Measurements from ENCODE around the gene CCM2.

CCM2 gene

GRCh38 chr7:45077579-45077978 is 77.6 kb downstream of the CCM2 start:
- Histone ChIP-seq H3K4me3 (ENCODE audit: low read depth, low read length) (no peak overlapping the region), H4K91ac (ENCODE audit: low read depth, low read length) (no peak overlapping the region), H3K9me3 (ENCODE audit: insufficient read depth, low read depth, low read length) (peaks cover 9% of the 10 kb centered on the region), H3K36me3 (ENCODE audit: control insufficient read depth in 1 of 2, insufficient read depth in 2 of 2, low read length in 2 of 2) (peaks cover 44 to 50% of the 10 kb centered on the region in 2 experiments), H4K8ac (ENCODE audit: low read depth, low read length) (no peak overlapping the region), H3K79me1 (ENCODE audit: low read length) (no peaks in the 10 kb centered on the region), H3K27ac (ENCODE audit: low read depth, low read length) (no peak overlapping the region), H2BK12ac (ENCODE audit: low read length) (no peak overlapping the region), H2AK5ac (ENCODE audit: low read length) (no peak overlapping the region), H4K12ac (ENCODE audit: low read depth, low read length) (no peak overlapping the region), H3K79me2 (ENCODE audit: control insufficient read depth, insufficient read depth, low read length, poor library complexity) (no peaks in the 10 kb centered on the region), H2BK5ac (ENCODE audit: low read depth, low read length, poor library complexity) (no peak overlapping the region), H3K9ac (ENCODE audit: low read length) (no peak overlapping the region), H3K14ac (ENCODE audit: low read length) (no peak overlapping the region), H3K23ac (ENCODE audit: low read length) (no peak overlapping the region), H3K27me3 (ENCODE audit: insufficient read depth, low read length) (no peaks in the 10 kb centered on the region), H3K4me1 (ENCODE audit: control insufficient read depth in 1 of 2, insufficient read depth in 2 of 2, low read length in 2 of 2) (peaks cover 2 to 4% of the 10 kb centered on the region in 2 experiments), H2AFZ (ENCODE audit: insufficient read depth, low read length, poor library complexity) (no peak overlapping the region), H3K18ac (ENCODE audit: low read length) (no peak overlapping the region), H3K4me2 (ENCODE audit: low read length) (no peak overlapping the region), H3K4ac (ENCODE audit: low read depth, low read length) (no peak overlapping the region), H2BK120ac (ENCODE audit: insufficient read depth, low read length, poor library complexity) (no peak overlapping the region)
- no CpG with 5 or more reads among the region's 9 CpGs for WGBS (ENCODE audit: extremely low coverage, insufficient coverage, insufficient read length)
- DNase-seq, result no peak

GRCh38 chr7:45078125-45078681 is 78.2 kb downstream of the CCM2 start:
- no peak overlapping the region for H2AK5ac ChIP-seq (ENCODE audit: low read length)
- H4K8ac ChIP-seq (ENCODE audit: low read depth, low read length), result no peak overlapping the region
- H3K79me1 ChIP-seq (ENCODE audit: low read length), result no peaks in the 10 kb centered on the region
- no peak overlapping the region for H3K4ac ChIP-seq (ENCODE audit: low read depth, low read length)
- no peaks in the 10 kb centered on the region for H3K79me2 ChIP-seq (ENCODE audit: control insufficient read depth, insufficient read depth, low read length, poor library complexity)
- no peak overlapping the region for H4K12ac ChIP-seq (ENCODE audit: low read depth, low read length)
- no peak overlapping the region for H2BK5ac ChIP-seq (ENCODE audit: low read depth, low read length, poor library complexity)
- no peak overlapping the region for H3K23ac ChIP-seq (ENCODE audit: low read length)
- no peaks in the 10 kb centered on the region for H3K27me3 ChIP-seq (ENCODE audit: insufficient read depth, low read length)
- H2AFZ ChIP-seq (ENCODE audit: insufficient read depth, low read length, poor library complexity), result no peak overlapping the region
- H3K9ac ChIP-seq (ENCODE audit: low read length), result no peak overlapping the region
- no peak for DNase-seq
- no peak overlapping the region for H2BK12ac ChIP-seq (ENCODE audit: low read length)
- no CpG with 5 or more reads among the region's 8 CpGs for WGBS (ENCODE audit: extremely low coverage, insufficient coverage, insufficient read length)
- H3K14ac ChIP-seq (ENCODE audit: low read length), result no peak overlapping the region
- no peak overlapping the region for H4K91ac ChIP-seq (ENCODE audit: low read depth, low read length)
- H3K9me3 ChIP-seq (ENCODE audit: insufficient read depth, low read depth, low read length), result peaks cover 9% of the 10 kb centered on the region
- H3K36me3 ChIP-seq (ENCODE audit: control insufficient read depth in 1 of 2, insufficient read depth in 2 of 2, low read length in 2 of 2), result peaks cover 38 to 48% of the 10 kb centered on the region in 2 experiments
- H3K4me2 ChIP-seq (ENCODE audit: low read length), result no peak overlapping the region
- H3K4me1 ChIP-seq (ENCODE audit: control insufficient read depth in 1 of 2, insufficient read depth in 2 of 2, low read length in 2 of 2), result peaks cover 5 to 7% of the 10 kb centered on the region in 2 experiments
- H3K18ac ChIP-seq (ENCODE audit: low read length), result no peak overlapping the region
- no peak overlapping the region for H3K4me3 ChIP-seq (ENCODE audit: low read depth, low read length)
- no peak overlapping the region for H2BK120ac ChIP-seq (ENCODE audit: insufficient read depth, low read length, poor library complexity)
- no peak overlapping the region for H3K27ac ChIP-seq (ENCODE audit: low read depth, low read length)

- Histone ChIP-seq H4K12ac (ENCODE audit: low read depth, low read length) (peak overlapping the region; percentile 32), H2AFZ (ENCODE audit: insufficient read depth, low read length, poor library complexity) (no peak overlapping the region), H2BK12ac (ENCODE audit: low read length) (no peak overlapping the region), H3K36me3 (ENCODE audit: control insufficient read depth in 1 of 2, insufficient read depth in 2 of 2, low read length in 2 of 2) (peaks cover 16 to 26% of the 10 kb centered on the region in 2 experiments), H3K4me2 (ENCODE audit: low read length) (no peak overlapping the region), H4K91ac (ENCODE audit: low read depth, low read length) (no peak overlapping the region), H2BK120ac (ENCODE audit: insufficient read depth, low read length, poor library complexity) (no peak overlapping the region), H3K4me1 (ENCODE audit: control insufficient read depth in 1 of 2, insufficient read depth in 2 of 2, low read length in 2 of 2) (peaks cover 5 to 7% of the 10 kb centered on the region in 2 experiments), H4K8ac (ENCODE audit: low read depth, low read length) (no peak overlapping the region), H3K9me3 (ENCODE audit: insufficient read depth, low read depth, low read length) (peaks cover 6% of the 10 kb centered on the region), H3K9ac (ENCODE audit: low read length) (no peak overlapping the region), H3K79me1 (ENCODE audit: low read length) (no peaks in the 10 kb centered on the region), H3K4me3 (ENCODE audit: low read depth, low read length) (no peak overlapping the region), H2BK5ac (ENCODE audit: low read depth, low read length, poor library complexity) (no peak overlapping the region), H3K27ac (ENCODE audit: low read depth, low read length) (no peak overlapping the region), H2AK5ac (ENCODE audit: low read length) (no peak overlapping the region), H3K79me2 (ENCODE audit: control insufficient read depth, insufficient read depth, low read length, poor library complexity) (no peaks in the 10 kb centered on the region), H3K27me3 (ENCODE audit: insufficient read depth, low read length) (no peaks in the 10 kb centered on the region), H3K18ac (ENCODE audit: low read length) (no peak overlapping the region), H3K4ac (ENCODE audit: low read depth, low read length) (no peak overlapping the region), H3K14ac (ENCODE audit: low read length) (no peak overlapping the region), H3K23ac (ENCODE audit: low read length) (no peak overlapping the region)
- DNase-seq, result no peak
- WGBS (ENCODE audit: extremely low coverage, insufficient coverage, insufficient read length), result no CpG with 5 or more reads among the region's 17 CpGs
These were observed 80.4 kb downstream of the CCM2 start for GRCh38 chr7:45080265-45080957.

DNA sequence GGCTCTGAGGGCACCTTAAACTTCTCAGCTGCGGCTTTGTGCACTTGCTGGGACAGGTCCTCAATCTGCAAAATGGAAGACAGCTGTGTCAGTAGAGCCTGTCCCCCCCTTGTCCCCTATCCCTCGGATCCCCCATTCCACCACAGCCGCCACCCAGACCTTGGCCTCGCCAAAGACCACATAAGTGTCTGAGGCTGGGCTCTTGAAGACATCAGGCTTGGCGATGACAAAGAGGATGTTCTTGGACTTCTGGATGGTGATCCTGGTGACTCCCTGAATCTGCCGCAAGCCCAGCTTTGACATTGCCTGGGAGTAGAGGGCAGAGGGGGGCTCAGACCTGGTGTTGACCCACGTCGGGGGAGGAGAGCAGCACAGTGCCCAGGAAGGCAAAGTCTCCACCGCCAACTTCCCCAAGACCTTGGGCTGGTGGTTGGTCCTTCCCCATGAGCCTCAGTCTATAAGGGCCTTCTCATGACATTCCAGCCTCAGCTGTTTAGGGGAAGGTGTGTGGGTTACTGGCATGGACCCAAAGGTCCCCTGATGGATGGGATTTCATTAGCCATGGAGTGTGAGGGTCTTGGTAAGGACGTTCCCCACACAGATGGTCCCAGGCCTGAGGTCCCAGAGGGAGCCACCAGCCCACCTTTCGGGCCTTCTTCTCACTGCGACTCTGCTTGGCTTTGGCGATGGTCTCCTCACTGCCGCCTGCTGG is 81.1 kb downstream of the CCM2 start:
- Histone ChIP-seq H3K4me1 (ENCODE audit: control insufficient read depth in 1 of 2, insufficient read depth in 2 of 2, low read length in 2 of 2) (peaks cover 5 to 7% of the 10 kb centered on the region in 2 experiments), H3K9me3 (ENCODE audit: insufficient read depth, low read depth, low read length) (peaks cover 6% of the 10 kb centered on the region), H3K27ac (ENCODE audit: low read depth, low read length) (no peak overlapping the region), H2BK120ac (ENCODE audit: insufficient read depth, low read length, poor library complexity) (no peak overlapping the region), H4K8ac (ENCODE audit: low read depth, low read length) (no peak overlapping the region), H2AFZ (ENCODE audit: insufficient read depth, low read length, poor library complexity) (no peak overlapping the region), H2BK5ac (ENCODE audit: low read depth, low read length, poor library complexity) (no peak overlapping the region), H2AK5ac (ENCODE audit: low read length) (no peak overlapping the region), H3K27me3 (ENCODE audit: insufficient read depth, low read length) (no peaks in the 10 kb centered on the region), H3K18ac (ENCODE audit: low read length) (no peak overlapping the region), H3K4ac (ENCODE audit: low read depth, low read length) (no peak overlapping the region), H4K12ac (ENCODE audit: low read depth, low read length) (no peak overlapping the region), H3K14ac (ENCODE audit: low read length) (no peak overlapping the region), H3K23ac (ENCODE audit: low read length) (no peak overlapping the region), H3K9ac (ENCODE audit: low read length) (no peak overlapping the region), H3K4me2 (ENCODE audit: low read length) (no peak overlapping the region), H4K91ac (ENCODE audit: low read depth, low read length) (no peak overlapping the region), H3K79me1 (ENCODE audit: low read length) (no peaks in the 10 kb centered on the region), H3K79me2 (ENCODE audit: control insufficient read depth, insufficient read depth, low read length, poor library complexity) (no peaks in the 10 kb centered on the region), H2BK12ac (ENCODE audit: low read length) (no peak overlapping the region), H3K36me3 (ENCODE audit: control insufficient read depth in 1 of 2, insufficient read depth in 2 of 2, low read length in 2 of 2) (peaks cover 9 to 19% of the 10 kb centered on the region in 2 experiments), H3K4me3 (ENCODE audit: low read depth, low read length) (no peak overlapping the region)
- DNase-seq, result no peak
- WGBS (ENCODE audit: extremely low coverage, insufficient coverage, insufficient read length), result no CpG with 5 or more reads among the region's 14 CpGs

Data from trophoblast cell (in vitro differentiated cells and primary cell).